Keratinocyte (primary cell): ENCODE data around the gene ANKRD36. TPM values are rescaled to one million over a fixed set of nuclear protein-coding genes. Genes with fewer than 3 reads are reported as not detected.
"Not testable (repeated sequence)": the region's sequence is repeated elsewhere in the genome, so short reads cannot be mapped to it uniquely, and the experiment has no call there.

Experiments
- DNase-seq: peaks from one replicate; pipeline ENCODE4 v3.0.0-alpha.2; 2011; ENCODE audit warnings: low read depth, missing footprints, low spot score
- FAIRE-seq: peaks from 2 replicates; lab custom pipeline; 2011; peaks lifted over from hg19 to GRCh38; lab: Jason Lieb, UNC
- H2AFZ ChIP-seq: 2 replicates; pipeline ENCODE4 v1.6.0; 2012; ENCODE audit warnings: low read length, control low read depth, inconsistent platforms; ENCODE audit not compliant: control insufficient read depth
- H3K27ac ChIP-seq: 2 replicates; pipeline ENCODE4 v1.5.1; 2011; ENCODE audit warnings: low read length; ENCODE audit not compliant: control insufficient read depth, insufficient read depth
- H3K27me3 ChIP-seq: 3 replicates; pipeline ENCODE4 v1.6.0; 2011; ENCODE audit warnings: low read length; ENCODE audit not compliant: control insufficient read depth, insufficient read depth; ENCODE audit errors: extremely low read depth
- H3K36me3 ChIP-seq, 2 experiments: 2 replicates in 1 of 2; 3 replicates in 1 of 2; pipeline ENCODE4 v1.5.1; 2011; ENCODE audit warnings: low read length in 2 of 2, mild to moderate bottlenecking in 1 of 2; ENCODE audit not compliant: control insufficient read depth in 2 of 2, insufficient read depth in 2 of 2; ENCODE audit errors: extremely low read depth in 1 of 2
- H3K4me1 ChIP-seq: 3 replicates; pipeline ENCODE4 v1.5.1; 2011; ENCODE audit warnings: low read length; ENCODE audit not compliant: control insufficient read depth, insufficient read depth; ENCODE audit errors: extremely low read depth
- H3K4me2 ChIP-seq: 3 replicates; pipeline ENCODE4 v1.6.0; 2011; ENCODE audit warnings: low read depth, low read length; ENCODE audit not compliant: control insufficient read depth, insufficient read depth; ENCODE audit errors: extremely low read depth
- H3K4me3 ChIP-seq, 3 experiments: fragments of 200-600 bp in 1 of 3; sonication (generic) in 1 of 3; 2 replicates in 2 of 3; 3 replicates in 1 of 3; pipeline ENCODE4 v1.5.1; 2011 to 2016; ENCODE audit warnings: low read length in 3 of 3, mild to moderate bottlenecking in 3 of 3, control low read depth in 2 of 3, inconsistent platforms in 1 of 3, low read depth in 1 of 3, mixed read lengths in 1 of 3, mixed run types in 1 of 3, moderate library complexity in 1 of 3; ENCODE audit not compliant: control insufficient read depth in 2 of 3, insufficient read depth in 2 of 3; ENCODE audit errors: extremely low read depth in 1 of 3
- H3K79me2 ChIP-seq: 2 replicates; pipeline ENCODE4 v1.6.0; 2012; ENCODE audit warnings: low read length; ENCODE audit not compliant: control insufficient read depth, insufficient read depth
- H3K9ac ChIP-seq: 3 replicates; pipeline ENCODE4 v1.6.0; 2011; ENCODE audit warnings: low read length; ENCODE audit not compliant: control insufficient read depth, insufficient read depth; ENCODE audit errors: extremely low read depth
- H3K9me1 ChIP-seq: 3 replicates; pipeline ENCODE4 v1.6.0; 2011; ENCODE audit warnings: low read length; ENCODE audit not compliant: control insufficient read depth, insufficient read depth; ENCODE audit errors: extremely low read depth
- H3K9me3 ChIP-seq: 2 replicates; pipeline ENCODE4 v1.5.1; 2012; ENCODE audit warnings: low read depth, low read length; ENCODE audit not compliant: control insufficient read depth
- H4K20me1 ChIP-seq: 3 replicates; pipeline ENCODE4 v1.6.0; 2011; ENCODE audit warnings: low read length; ENCODE audit not compliant: control insufficient read depth, insufficient read depth; ENCODE audit errors: extremely low read depth
- dilution Hi-C: fragments of 300-500 bp; cut with MboI; formaldehyde crosslinking; loops from one replicate; pipeline ENCODE4 v1.7.0; 2020; ENCODE audit warnings: low sequenced_read_pairs; ENCODE audit not compliant: extremely low pct_ligation_motif_present
- polyA plus RNA-seq, 5 experiments: library from polyadenylated mRNA; depleted of rRNA in 3 of 5; stranded (reverse) in 3 of 5; stranded (forward) in 1 of 5; unstranded in 1 of 5; fragments of >200 nt; gene quantifications; 1 replicate in 1 of 5; 2 replicates in 3 of 5; 3 replicates in 1 of 5; pipeline versions ENCODE4 v1.2.1 to v1.2.3, GENCODE V29; 2011 to 2012; ENCODE audit warnings: missing spikeins in 2 of 5, low read depth in 1 of 5, low replicate concordance in 1 of 5

Gene ANKRD36
- polyA plus RNA-seq, 1 donor (not counting 4 experiments of a cell fraction or from before 2014, with no cell fraction given): 5.2 TPM

GRCh38 chr2:97197251-97197650 is 84.3 kb downstream of the ANKRD36 start:
- H3K4me2 ChIP-seq, H2AFZ ChIP-seq, H3K9me1 ChIP-seq, H3K9me3 ChIP-seq, FAIRE-seq, H3K27me3 ChIP-seq, H3K4me3 ChIP-seq, H4K20me1 ChIP-seq, DNase-seq, H3K79me2 ChIP-seq, H3K27ac ChIP-seq, dilution Hi-C loops, H3K4me1 ChIP-seq, H3K9ac ChIP-seq, H3K36me3 ChIP-seq: not testable (repeated sequence)

- DNase-seq, H4K20me1 ChIP-seq, H3K4me2 ChIP-seq, H3K9me3 ChIP-seq, H3K4me3 ChIP-seq, H3K9ac ChIP-seq, H3K27me3 ChIP-seq, H3K4me1 ChIP-seq, H3K36me3 ChIP-seq, H3K27ac ChIP-seq, H2AFZ ChIP-seq, dilution Hi-C loops, FAIRE-seq, H3K79me2 ChIP-seq, H3K9me1 ChIP-seq: not testable (repeated sequence)
Measured at GRCh38 chr2:97200887-97201286, 87.9 kb downstream of the ANKRD36 start.

GRCh38 chr2:97202643-97203250 is 89.8 kb downstream of the ANKRD36 start:
- H3K79me2 ChIP-seq, H3K4me3 ChIP-seq, H3K4me1 ChIP-seq, FAIRE-seq, H3K4me2 ChIP-seq, H3K36me3 ChIP-seq, H3K9me1 ChIP-seq, H3K27ac ChIP-seq, H3K27me3 ChIP-seq, H4K20me1 ChIP-seq, dilution Hi-C loops, H3K9ac ChIP-seq, H3K9me3 ChIP-seq, DNase-seq, H2AFZ ChIP-seq: not testable (repeated sequence)
